Nucleus accumbens (tissue), 56 donors: Measurements from ENCODE around the gene FHOD1.

Experiments used
- DNase-seq, 56 donors: peaks; one replicate each; lab custom pipeline; 2025; lab: John Stamatoyannopoulos, UW

Gene FHOD1

DNA sequence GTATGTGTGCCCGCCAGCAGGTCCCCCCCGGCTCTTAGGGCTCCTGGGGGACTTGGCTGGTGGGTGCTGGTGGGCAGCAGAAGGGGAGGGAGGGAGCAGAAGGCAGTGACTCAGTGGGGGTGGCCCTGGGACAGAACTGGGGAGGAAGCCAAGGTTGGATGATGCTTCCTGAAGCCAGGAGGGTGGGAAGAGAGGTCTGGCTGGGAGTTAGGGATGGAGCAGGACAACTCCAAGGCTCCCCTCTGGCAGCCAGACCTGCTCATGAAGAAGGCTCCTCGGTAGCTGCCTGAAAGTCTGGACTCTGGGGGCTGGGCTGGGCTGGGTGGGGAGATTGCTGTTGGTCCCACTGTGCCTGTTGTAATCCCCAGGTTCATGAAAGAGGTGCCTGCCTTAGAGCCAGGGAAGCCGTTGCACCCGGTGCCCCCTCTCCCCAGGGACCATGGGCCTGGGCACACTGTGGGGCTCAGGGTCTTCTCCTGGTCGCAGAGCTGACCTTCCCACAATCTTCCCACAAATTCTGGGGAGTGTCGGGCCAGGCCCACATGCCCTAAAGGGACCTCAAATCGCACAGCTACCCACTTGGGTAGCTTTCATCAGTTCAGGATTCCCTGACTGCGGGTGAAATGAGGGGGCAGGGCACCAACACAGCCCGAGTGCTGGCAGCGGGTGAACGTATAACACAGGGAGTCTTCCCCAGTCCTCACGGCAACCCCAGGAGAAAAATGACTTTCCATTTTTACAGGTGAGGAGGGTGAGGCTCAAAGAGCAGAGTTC, 30.9 kb upstream of the FHOD1 start:
- no peak for DNase-seq

DNA sequence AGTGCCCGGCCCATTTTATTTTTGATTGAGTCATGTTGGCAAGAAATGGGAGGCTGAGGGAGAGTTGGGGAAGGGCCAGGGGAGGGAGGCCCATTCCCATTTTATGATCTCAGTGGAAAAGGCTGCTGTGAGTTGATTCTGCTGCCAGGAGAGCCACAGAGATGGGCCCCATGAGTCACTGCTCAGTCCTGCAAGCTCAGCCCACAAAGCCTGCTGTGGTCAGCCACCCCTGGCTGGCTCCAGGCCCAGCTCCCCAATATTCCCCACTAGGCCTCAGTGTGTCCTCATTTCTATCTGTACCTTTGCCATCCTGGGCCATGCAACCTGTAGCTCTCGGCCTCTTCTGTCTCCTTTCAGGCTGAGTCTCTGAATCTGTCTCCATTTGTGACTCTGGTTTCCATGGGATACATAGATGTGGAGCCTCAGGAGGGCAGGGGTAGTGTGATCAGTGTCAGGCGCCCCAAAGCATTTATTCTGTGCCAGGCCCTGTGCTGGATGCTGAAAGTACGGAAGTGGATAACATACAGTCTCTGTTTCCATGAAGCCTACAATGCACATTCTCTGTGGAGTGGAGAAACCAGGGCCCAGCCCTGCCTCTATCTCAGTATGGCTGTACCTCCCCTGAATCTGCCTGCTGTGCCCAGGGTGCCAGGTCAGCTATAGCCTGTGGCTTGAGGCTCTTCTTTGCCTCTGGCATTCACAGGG, 30.2 kb upstream of the FHOD1 start:
- peak in 2 of 56 donors; percentile 8 to 18 for DNase-seq

DNA sequence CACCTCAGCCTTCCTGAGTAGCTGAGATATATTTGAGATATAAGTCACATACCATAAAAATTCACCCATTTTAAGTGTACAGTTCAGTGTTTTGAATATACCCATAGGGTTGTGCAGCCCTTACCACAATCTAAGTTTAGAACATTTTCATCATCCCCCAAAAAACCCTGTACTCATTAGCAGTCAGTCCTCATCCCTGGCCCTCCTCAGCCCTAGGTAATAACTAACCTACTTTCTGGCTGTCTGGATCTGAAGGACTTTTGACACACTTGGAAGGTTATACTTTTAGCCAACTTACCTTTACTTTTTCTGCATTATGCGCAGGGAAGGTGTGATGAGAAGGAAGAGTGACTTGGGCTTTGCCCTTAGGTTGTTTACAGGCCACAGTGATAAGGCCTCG, 28.0 kb upstream of the FHOD1 start:
- DNase-seq, result no peak

DNA sequence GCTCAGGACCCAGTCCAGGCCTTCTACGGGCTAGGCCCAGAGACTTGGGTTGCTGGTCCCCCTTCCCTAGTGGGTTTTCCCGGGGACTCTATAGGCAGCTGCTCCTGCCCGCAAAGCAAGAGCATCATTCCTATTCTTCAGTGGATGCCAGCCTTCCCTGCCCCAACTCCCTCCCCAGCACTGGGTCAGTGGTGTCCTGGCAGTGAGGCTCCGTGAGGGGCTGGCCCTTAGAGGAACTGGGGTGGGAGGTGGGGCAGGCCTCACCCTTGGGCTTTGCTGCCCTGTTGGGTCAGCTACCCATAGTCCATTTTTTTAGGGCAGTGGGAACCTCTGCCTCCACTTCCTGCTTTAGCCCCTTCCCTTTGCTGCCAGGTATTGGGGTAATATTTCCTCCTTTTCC, 24.2 kb upstream of the FHOD1 start:
- no peak for DNase-seq

DNA sequence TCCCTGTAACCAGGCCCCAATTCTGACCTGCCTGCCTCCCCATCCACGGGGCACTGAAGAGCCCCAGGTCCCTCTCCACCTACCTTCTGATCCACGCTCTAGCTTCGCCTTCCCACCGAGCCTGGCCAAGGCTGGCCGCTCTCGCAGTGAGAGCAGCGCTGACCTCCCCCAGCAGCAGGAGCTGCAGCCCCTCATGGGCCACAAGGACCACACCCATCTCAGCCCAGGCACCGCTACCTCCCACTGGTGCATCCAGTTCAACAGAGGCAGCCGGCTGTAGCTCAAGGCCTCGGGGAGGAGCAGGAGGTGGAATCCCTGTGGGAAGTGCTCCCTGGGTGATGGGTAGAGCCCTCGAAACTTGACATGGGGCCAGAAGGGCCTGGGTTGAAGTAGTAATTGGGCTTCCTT, 23.7 kb upstream of the FHOD1 start:
- no peak for DNase-seq

DNA sequence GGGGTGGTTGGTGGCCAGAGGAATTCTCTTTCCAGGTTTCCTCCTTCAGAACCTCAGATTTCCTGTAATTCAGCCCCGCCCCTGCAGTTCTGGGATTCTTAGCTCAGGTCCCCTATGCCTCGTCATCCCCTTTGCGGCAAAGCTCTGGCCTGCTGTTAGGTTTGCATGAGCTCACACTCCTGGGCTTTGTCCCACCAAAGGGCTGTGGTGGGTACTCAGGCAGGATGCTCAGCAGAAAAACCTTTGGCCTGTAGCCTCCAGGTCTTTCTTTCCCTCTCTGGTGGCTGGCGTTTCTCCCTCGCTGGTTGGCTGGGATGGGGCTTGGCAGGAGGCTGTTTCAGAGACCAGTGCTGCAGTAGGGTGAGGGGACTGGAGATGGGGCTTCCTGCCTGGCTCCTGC, 22.5 kb upstream of the FHOD1 start:
- no peak for DNase-seq

DNA sequence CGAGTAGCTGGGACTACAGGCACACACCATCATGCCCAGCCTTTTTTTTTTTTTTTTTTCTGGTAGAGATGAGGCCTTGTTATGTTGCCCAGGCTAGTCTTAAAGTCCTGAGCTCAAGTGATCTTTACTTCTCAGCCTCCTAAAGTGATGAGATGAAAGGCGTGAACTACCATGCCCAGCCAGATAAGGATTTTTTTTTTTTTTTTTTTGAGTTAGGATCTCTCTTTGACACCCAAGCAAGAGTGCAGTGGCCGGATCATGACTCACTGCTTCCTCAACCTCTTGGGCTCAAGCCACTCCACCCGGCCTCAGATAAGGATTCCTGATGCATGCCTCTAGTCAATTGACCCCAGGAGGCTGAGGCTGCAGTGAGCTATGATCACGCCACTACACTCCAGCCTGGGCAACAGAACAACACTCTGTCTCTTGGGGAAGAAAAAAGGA, 20.9 kb upstream of the FHOD1 start:
- DNase-seq, result no peak

DNA sequence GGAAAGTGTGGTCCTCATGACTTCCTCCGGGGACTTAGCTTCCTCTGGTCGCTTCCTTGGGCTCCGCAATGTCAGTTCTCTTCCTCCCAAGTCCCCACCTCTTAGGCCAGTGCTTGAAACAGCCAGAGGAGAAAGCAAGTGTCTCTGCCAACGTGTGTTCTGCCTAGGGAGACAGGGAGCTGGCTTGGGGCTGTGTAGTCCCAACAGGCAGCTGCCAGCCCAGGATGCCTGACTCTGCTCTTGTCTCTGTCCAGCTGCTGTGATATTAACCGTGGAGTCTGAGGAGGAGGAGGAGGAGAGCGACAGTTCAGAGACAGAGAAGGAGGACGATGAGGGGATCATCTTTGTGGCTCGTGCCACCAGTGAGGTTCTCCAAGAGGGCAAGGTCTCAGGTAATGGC, 18.6 kb upstream of the FHOD1 start:
- no peak for DNase-seq

DNA sequence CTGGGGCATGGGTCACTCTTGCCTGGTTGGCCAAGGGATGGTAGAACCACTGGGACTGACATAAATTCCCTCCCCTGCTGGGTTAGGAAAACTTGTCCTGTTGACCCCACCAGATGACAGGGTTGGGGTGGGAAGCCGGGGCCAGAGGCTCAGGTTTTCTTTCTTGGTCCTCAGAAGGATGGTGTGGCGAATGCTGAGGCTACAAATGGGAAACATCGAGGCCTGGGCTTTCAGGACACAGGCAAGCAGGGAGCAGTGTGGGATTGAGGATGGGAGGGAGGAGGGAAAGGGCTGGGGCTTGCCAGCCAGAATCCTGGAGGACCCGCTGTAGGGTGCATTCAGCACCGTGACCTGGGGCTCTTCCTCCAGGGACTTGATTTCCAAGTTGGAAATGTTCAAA, 17.6 kb upstream of the FHOD1 start:
- DNase-seq, result no peak

DNA sequence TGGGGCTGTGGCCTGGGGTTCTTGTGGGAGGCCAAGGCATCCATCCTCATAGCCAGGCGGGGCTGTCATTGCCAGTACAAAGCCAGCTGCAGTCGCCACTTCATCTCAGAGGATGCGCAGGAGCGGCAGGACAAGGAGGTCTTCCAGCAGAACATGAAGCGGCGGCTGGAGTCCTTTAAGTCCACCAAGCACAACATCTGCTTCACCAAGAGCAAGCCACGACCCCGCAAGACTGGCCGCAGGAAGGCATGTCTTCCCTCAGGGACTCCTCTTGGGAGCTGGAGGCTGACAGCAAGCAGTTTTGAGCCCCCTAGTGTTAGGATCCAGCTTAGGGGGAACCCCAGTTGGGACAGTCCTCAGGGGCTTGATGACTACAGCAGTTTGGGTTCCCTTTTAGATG, 17.0 kb upstream of the FHOD1 start:
- DNase-seq, result no peak

DNA sequence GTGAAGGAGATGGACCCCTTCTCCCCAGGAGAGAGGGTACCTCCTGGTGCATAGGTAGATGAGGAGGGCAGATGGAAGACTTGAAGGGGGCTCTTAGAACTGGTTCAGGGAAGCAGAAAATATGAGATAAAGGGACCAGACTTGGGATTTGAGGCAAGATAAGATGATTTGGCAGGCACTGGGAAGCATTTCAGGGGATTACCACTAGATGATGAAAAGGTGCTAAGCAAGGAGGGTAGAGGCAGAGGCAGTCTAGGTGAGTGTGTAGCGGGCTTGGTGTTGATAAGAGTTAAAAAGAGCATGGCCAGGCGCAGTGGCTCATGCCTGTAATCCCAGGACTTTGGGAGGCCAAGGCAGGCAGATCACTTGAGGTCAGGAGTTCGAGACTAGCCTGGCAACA, 15.9 kb upstream of the FHOD1 start:
- no peak for DNase-seq

DNA sequence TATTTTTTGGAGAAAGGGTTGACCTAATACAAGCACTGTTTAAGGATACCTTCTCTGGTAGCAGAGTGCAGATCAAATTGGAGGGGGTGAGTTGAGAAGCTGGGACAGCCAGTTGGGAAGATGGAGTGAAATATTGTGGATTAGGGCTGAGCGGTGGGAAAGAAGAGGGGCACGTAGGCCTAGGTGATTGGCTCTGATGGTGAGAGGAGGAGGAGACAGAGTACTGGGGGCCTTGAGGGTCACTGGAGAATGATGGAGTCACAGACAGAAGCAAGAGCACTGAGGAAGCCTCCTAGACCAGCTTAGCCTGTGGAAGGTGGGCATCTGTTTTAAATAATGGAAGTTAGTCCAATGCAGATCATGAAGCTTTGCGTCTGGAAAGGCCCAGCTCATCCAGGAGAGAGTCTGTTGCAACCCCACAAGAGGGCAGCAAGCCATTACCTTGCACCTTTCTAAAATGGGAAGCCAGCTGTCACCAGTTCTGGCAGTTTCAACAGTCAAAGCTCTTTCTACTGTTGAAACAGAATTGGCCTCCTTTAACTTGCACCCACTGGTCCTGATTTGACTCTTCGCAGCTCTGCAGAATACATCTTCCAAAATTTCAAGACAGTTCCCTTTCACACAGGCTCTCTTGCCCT, 13.3 kb upstream of the FHOD1 start:
- peak in 3 of 56 donors; percentile 16 to 37 (median 20) for DNase-seq

DNA sequence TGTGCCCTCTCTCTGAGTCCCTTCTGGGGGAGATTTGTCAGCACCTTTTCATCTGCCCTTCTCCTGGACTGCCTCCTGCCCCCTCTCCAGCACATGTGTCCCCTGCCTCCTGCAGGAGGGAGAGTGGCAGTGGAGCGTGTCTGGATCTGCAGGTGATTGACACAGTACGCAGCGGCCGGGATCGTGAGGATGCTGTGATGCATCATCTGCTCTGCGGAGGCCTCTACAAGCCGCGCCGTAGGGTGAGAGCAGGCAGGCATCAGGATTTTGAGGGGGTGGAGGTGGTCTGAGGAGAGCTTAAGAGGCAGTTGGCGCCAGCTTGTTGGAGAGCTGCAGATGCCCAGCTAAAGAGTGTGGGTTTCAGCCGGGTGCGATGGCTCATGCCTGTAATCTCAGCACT, 12.4 kb upstream of the FHOD1 start:
- DNase-seq, result no peak

DNA sequence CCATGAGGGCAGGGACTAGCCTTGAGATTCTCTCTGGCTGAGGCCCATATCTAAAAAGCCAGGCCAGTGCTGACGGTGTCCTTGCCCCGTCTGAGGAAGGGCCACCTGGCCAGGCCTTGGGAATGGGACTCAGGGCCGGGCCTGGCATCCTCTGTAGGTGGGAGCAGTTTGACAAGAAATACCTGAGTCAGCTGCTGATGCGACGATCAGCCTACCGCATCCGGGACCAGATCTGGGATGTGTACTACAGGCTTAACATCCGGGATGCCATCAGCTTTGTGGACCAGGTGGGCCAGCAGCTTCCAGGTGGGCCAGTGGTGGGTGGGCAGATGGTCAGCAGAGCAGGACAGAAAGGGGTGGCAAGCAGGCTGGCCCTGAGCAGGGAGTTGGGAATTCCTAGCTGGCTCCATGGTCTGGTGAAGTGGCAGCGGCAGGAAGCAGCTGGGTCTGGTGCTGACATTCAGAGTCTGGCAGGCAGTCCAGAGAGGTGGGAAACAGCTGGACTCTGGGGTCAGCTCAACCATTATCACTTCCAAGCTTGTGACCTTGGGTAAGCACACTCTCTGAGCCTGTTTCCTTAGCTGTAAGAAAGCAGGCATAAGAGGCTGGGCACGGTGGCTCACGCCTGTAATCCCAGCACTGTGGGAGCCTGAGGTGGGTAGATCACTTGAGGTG, 11.0 kb upstream of the FHOD1 start:
- no peak for DNase-seq

DNA sequence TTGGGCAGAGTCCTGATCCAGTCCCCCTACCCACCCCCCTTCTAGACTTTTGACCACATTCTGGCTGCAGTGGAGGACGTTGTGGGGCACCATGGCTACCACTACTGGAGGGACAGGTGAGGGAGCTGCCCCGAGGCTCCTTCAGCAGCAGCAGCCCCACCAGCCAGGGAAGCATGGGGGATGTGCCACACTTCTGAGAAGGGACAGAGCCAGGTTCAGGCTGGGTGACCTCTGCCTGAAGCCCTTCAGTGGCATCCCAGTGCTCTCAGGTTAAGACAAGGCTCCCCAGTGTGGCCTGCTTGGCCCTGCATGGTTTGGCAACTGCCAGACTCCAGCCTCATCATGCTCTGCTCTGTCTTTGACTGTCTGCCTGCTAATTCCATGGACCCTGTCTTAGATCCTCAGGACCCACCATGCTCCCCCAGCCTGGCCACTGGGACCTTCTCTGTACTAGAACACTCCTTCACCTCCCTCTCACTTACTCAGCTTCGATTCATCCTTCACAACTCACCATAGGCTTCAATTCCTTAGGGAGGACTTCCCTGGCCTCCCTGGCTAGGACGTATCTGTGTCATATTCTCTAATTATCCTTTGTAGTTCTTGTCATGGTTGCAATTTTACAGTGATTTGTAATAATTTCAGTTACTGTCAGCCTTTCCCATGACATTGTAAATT, 10.3 kb upstream of the FHOD1 start:
- DNase-seq, result no peak

DNA sequence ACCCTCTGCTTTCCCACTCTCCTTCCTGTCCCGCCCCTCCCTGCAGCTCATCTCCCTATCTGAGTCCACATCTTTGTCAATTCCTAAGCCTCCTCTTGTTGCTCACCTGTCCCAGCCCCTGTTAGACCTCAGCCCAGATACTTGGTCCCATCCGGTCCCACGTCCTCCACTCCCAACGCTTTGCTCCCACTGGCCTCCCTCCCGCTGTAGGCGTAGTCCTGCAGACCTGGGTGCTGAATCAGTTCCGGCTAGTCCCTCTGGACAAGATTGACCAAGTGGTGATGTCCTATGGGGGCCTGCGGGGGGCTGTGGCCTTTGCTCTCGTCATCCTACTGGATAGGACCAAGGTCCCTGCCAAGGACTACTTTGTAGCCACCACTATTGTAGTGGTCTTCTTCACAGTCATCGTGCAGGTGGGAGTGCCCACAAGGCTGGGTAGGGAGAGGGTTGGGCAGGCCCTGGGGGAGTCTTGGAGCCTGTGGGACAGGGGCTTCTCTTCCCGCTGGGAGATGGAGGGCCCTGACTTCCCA, 9.5 kb upstream of the FHOD1 start:
- no peak for DNase-seq

DNA sequence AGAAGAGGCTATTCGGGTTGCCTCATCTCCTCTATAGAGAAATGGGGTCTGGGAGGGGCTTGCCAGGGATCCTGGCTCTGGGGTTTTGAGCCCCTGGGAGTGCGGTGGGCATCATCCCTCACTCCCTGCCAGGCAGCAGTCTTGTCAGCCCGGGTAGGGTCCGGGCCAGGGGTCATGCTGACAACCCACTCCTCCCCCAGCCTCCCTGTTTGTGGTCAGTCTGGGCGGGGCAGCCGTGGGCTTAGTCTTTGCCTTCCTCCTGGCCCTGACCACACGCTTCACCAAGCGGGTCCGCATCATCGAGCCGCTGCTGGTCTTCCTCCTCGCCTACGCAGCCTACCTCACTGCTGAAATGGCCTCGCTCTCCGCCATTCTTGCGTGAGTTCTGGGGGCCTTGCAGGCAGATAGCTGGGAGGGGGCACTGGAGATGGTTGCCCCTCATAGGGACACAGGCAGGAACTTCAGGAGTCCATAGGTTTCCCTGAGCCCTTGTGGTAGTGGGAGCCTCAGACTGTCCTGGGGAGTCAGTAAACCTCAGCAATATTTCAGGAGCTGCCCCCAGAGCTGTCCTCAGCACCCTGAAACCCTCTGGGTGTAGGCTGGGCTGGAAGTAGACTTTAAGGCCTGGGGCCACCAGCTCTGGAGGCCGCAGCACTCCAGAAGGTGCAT, 8.4 kb upstream of the FHOD1 start:
- DNase-seq, result no peak

DNA sequence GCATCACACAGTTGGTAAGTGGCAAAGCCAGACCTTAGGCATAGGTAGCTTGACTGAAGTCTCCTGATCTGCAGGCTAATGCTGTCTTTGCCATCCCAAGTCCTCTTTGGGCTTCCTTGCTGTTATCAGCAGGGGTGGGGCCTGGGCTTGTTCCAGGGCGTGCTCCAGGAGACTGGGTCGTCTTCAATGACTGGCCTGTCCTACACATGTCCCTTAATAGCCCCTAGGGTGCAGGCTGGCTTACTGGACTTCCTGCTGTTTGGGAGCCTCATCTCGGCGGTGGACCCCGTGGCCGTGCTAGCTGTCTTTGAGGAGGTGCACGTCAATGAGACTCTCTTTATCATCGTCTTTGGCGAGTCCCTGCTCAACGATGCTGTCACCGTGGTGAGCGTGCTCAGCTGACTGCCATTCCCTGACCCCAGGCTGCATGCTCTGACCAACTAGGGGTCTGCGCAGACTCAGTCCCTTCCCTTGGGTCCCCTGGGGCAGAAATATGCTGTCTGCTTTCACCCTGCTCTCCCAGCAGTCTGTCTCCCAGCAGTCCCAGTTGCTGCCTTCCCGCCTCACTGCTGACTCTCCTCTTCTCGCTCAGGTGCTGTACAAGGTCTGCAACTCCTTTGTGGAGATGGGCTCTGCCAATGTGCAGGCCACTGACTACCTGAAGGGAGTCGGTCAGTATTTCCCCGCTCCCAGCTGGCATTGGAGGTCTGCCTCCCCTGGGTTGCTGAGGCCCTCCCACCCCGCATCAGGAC, 7.7 kb upstream of the FHOD1 start:
- no peak for DNase-seq
